H9 (cell line): Measurements from ENCODE around the gene GABRD. TPM values are rescaled to one million over a fixed set of nuclear protein-coding genes. Genes with fewer than 3 reads are reported as not detected.

ENCODE experiments used
- DNase-seq: peaks from one replicate; pipeline ENCODE4 v3.0.0-alpha.2; 2017
- H2AFZ ChIP-seq: one replicate; pipeline ENCODE4 v1.6.1; 2013; ENCODE audit warnings: mild to moderate bottlenecking, low read length, control low read depth, moderate library complexity
- H2AK5ac ChIP-seq: 2 replicates; pipeline ENCODE4 v1.6.1; 2013; ENCODE audit warnings: low read length, control low read depth, mixed read lengths; ENCODE audit not compliant: insufficient read length
- H2BK120ac ChIP-seq: one replicate; pipeline ENCODE4 v1.6.1; 2013; ENCODE audit warnings: low read depth, mild to moderate bottlenecking, low read length, control low read depth, inconsistent platforms; ENCODE audit not compliant: poor library complexity, severe bottlenecking
- H2BK12ac ChIP-seq: 2 replicates; pipeline ENCODE4 v1.6.1; 2013; ENCODE audit warnings: low read length, control low read depth, mixed read lengths, low read depth; ENCODE audit not compliant: insufficient read length
- H2BK15ac ChIP-seq: 2 replicates; pipeline ENCODE4 v1.6.1; 2013; ENCODE audit warnings: low read depth, low read length, control low read depth
- H2BK20ac ChIP-seq: one replicate; pipeline ENCODE4 v1.6.1; 2013; ENCODE audit warnings: low read depth, mild to moderate bottlenecking, low read length, control low read depth, inconsistent platforms; ENCODE audit not compliant: poor library complexity, severe bottlenecking
- H2BK5ac ChIP-seq: 2 replicates; pipeline ENCODE4 v1.6.1; 2013; ENCODE audit warnings: low read length, control low read depth, mixed read lengths; ENCODE audit not compliant: insufficient read length
- H3K14ac ChIP-seq: 2 replicates; pipeline ENCODE4 v1.6.1; 2013; ENCODE audit warnings: low read length, control low read depth; ENCODE audit not compliant: insufficient read depth
- H3K18ac ChIP-seq: 2 replicates; pipeline ENCODE4 v1.6.1; 2013; ENCODE audit warnings: low read depth, mild to moderate bottlenecking, mixed read lengths, low read length, control low read depth; ENCODE audit not compliant: insufficient read length
- H3K23ac ChIP-seq: 2 replicates; pipeline ENCODE4 v1.6.1; 2013; ENCODE audit warnings: low read length, control low read depth, mixed read lengths, low read depth; ENCODE audit not compliant: insufficient read length
- H3K23me2 ChIP-seq: 2 replicates; pipeline ENCODE4 v1.6.1; 2013; ENCODE audit warnings: low read depth, mild to moderate bottlenecking, mixed read lengths, low read length, control low read depth; ENCODE audit not compliant: insufficient read length, poor library complexity, severe bottlenecking
- H3K27ac ChIP-seq: 2 replicates; pipeline ENCODE4 v1.5.1; 2013; ENCODE audit warnings: low read length, control low read depth, mixed read lengths, low read depth; ENCODE audit not compliant: insufficient read length
- H3K27me3 ChIP-seq: 2 replicates; pipeline ENCODE4 v1.6.1; 2013; ENCODE audit warnings: low read length, control low read depth, inconsistent platforms; ENCODE audit not compliant: insufficient read depth
- H3K4ac ChIP-seq: 2 replicates; pipeline ENCODE4 v1.6.1; 2013; ENCODE audit warnings: low read depth, mild to moderate bottlenecking, control low read depth, inconsistent platforms, low read length, moderate library complexity
- H3K4me1 ChIP-seq: 2 replicates; pipeline ENCODE4 v1.6.1; 2013; ENCODE audit warnings: low read length, control low read depth, inconsistent platforms; ENCODE audit not compliant: insufficient read depth
- H3K4me2 ChIP-seq: 2 replicates; pipeline ENCODE4 v1.6.1; 2013; ENCODE audit warnings: low read length, control low read depth, mixed read lengths; ENCODE audit not compliant: insufficient read length, insufficient read depth
- H3K56ac ChIP-seq: 2 replicates; pipeline ENCODE4 v1.6.1; 2013; ENCODE audit warnings: low read depth, mild to moderate bottlenecking, mixed read lengths, low read length, control low read depth; ENCODE audit not compliant: insufficient read length
- H3K79me1 ChIP-seq: 2 replicates; pipeline ENCODE4 v1.6.1; 2013; ENCODE audit warnings: low read depth, mild to moderate bottlenecking, moderate library complexity, low read length, control low read depth, inconsistent platforms; ENCODE audit not compliant: insufficient read depth, poor library complexity, severe bottlenecking
- H3K79me2 ChIP-seq: 2 replicates; pipeline ENCODE4 v1.6.1; 2013; ENCODE audit warnings: low read length, control low read depth, inconsistent platforms; ENCODE audit not compliant: insufficient read depth
- H3K9ac ChIP-seq: 2 replicates; pipeline ENCODE4 v1.6.1; 2013; ENCODE audit warnings: low read length, control low read depth, mixed read lengths; ENCODE audit not compliant: insufficient read length; ENCODE audit errors: extremely low read depth
- H3K9me3 ChIP-seq: one replicate; pipeline ENCODE4 v1.6.1; 2013; ENCODE audit warnings: low read depth, low read length, inconsistent platforms; ENCODE audit not compliant: control insufficient read depth
- H3T11ph ChIP-seq: one replicate; pipeline ENCODE4 v1.6.1; 2013; ENCODE audit warnings: mild to moderate bottlenecking, low read length, control low read depth, inconsistent platforms
- H4K20me1 ChIP-seq: one replicate; pipeline ENCODE4 v1.6.1; 2013; ENCODE audit not compliant: control insufficient read depth, insufficient read length, insufficient read depth
- H4K5ac ChIP-seq: 2 replicates; pipeline ENCODE4 v1.6.1; 2013; ENCODE audit warnings: low read depth, mild to moderate bottlenecking, mixed read lengths, low read length, control low read depth; ENCODE audit not compliant: insufficient read length
- H4K8ac ChIP-seq: replicated peaks from 2 replicates; pipeline ENCODE4 v1.6.1; 2013; ENCODE audit warnings: low read length, control low read depth, mixed read lengths, low read depth; ENCODE audit not compliant: insufficient read length
- H4K91ac ChIP-seq: 2 replicates; pipeline ENCODE4 v1.6.1; 2013; ENCODE audit warnings: low read depth, mild to moderate bottlenecking, moderate library complexity, mixed read lengths, low read length, control low read depth; ENCODE audit not compliant: insufficient read length
- H3K27ac Mint-ChIP-seq, 3 experiments: 2 replicates in 2 of 3; 3 replicates in 1 of 3; pipeline ENCODE4 v1.8.0; 2020 to 2021; ENCODE audit warnings: mixed read lengths in 3 of 3, mild to moderate bottlenecking in 1 of 3, moderate library complexity in 1 of 3
- H3K27me3 Mint-ChIP-seq: 2 replicates; pipeline ENCODE4 v1.8.0; 2021; ENCODE audit warnings: low read depth, mild to moderate bottlenecking, moderate library complexity, mixed read lengths
- H3K36me3 Mint-ChIP-seq, 3 experiments: 2 replicates in 2 of 3; 3 replicates in 1 of 3; pipeline ENCODE4 v1.8.0; 2020 to 2021; ENCODE audit warnings: low read depth in 3 of 3, mixed read lengths in 3 of 3; ENCODE audit not compliant: insufficient read depth in 1 of 3
- H3K4me1 Mint-ChIP-seq, 2 experiments: 2 replicates each; pipeline ENCODE4 v1.8.0; 2020; ENCODE audit warnings: mixed read lengths in 2 of 2
- H3K4me3 Mint-ChIP-seq, 2 experiments: 2 replicates in 1 of 2; 3 replicates in 1 of 2; pipeline ENCODE4 v1.8.0; 2020 to 2021; ENCODE audit warnings: mild to moderate bottlenecking in 2 of 2, mixed read lengths in 2 of 2, moderate library complexity in 1 of 2
- H3K9me3 Mint-ChIP-seq, 2 experiments: 2 replicates in 1 of 2; 3 replicates in 1 of 2; pipeline ENCODE4 v1.8.0; 2020; ENCODE audit warnings: mild to moderate bottlenecking in 2 of 2, mixed read lengths in 2 of 2, moderate library complexity in 1 of 2
- WGBS: extraction: QIAGEN DNeasy Blood & Tissue Kit; methylation state at CpG from one replicate; pipeline ENCODE4 v1.1.7; 2013; ENCODE audit warnings: missing lambda C conversion rate, low lambda C conversion rate, mixed read lengths; ENCODE audit not compliant: insufficient read length; ENCODE audit errors: extremely low coverage; 5-methylcytosine and 5-hydroxymethylcytosine counted together
- total RNA-seq: library from RNA; stranded (reverse); gene quantifications from 2 replicates; pipeline ENCODE4 v1.2.1, GENCODE V29; 2021
- TF ChIP-seq, protein P1 (sequence below): fragments of 200-600 bp; sonication (generic); conservative IDR thresholded peaks from 3 replicates; pipeline ENCODE4 v1.8.0; 2021; ENCODE audit warnings: antibody characterized with exemption, mild to moderate bottlenecking

The GABRD gene
- total RNA-seq, 1 experiment from 2014 or later, result 0.59 TPM

DNA sequence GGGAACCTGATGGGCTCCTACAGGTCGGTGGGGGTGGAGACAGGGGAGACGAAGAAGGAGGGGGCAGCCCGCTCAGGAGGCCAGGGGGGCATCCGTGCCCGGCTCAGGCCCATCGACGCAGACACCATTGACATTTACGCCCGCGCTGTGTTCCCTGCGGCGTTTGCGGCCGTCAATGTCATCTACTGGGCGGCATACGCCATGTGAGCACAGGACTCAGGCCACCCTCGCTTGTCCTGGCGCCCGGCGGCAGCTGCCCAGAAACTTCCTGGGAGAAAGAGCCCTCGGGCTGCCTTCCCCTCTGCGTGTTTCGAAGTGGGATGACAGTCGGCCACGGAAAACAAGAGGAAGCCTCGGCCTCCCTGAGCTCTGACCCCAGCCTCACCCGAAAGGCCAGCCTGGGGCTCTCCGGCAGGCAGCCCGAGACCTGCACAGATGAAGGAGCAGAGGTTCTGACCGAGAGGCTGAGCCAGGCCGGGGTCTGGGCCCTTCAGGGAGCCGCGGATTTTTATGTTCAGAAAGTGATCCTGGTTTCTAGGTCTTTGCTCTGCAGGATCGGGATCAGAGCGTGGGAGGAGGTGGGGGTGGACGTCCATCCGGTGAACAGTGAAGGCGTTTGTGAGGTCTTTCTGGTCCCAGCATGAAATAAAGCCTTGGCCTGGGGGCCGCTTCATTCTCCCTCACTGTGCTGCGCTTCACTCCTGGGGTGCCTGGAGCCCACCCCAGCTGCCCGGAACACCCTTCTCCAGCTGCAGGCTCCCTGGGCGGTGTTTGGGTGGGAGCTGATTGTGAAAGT is 11.1 kb downstream of the GABRD start:
- H4K8ac ChIP-seq, result no peak overlapping the region
- H2BK120ac ChIP-seq, result no peak overlapping the region
- no peak overlapping the region for H4K91ac ChIP-seq
- no peaks in the 10 kb centered on the region for H3K23me2 ChIP-seq
- H4K5ac ChIP-seq, result no peak overlapping the region
- no peak overlapping the region for H3K23ac ChIP-seq
- no peak overlapping the region for H3K4ac ChIP-seq
- no peak overlapping the region for H3K27ac ChIP-seq
- no peak overlapping the region for H2BK5ac ChIP-seq
- H3K36me3 Mint-ChIP-seq, result no peaks in the 10 kb centered on the region
- H3T11ph ChIP-seq, result no peak overlapping the region
- no peak overlapping the region for H2BK15ac ChIP-seq
- H3K27ac Mint-ChIP-seq, result no peak overlapping the region; a peak in 1 of 7 replicates
- H3K4me1 ChIP-seq, result no peaks in the 10 kb centered on the region
- no peak overlapping the region for H3K4me2 ChIP-seq
- no peak overlapping the region for H2AFZ ChIP-seq
- H3K27me3 Mint-ChIP-seq, result no peaks in the 10 kb centered on the region
- H3K9me3 ChIP-seq, result no peaks in the 10 kb centered on the region
- H2BK12ac ChIP-seq, result no peak overlapping the region
- H2AK5ac ChIP-seq, result no peak overlapping the region
- no peaks in the 10 kb centered on the region for H3K79me1 ChIP-seq
- no peaks in the 10 kb centered on the region for H3K79me2 ChIP-seq
- H3K14ac ChIP-seq, result no peak overlapping the region
- no peak overlapping the region for H3K4me3 Mint-ChIP-seq
- H3K9ac ChIP-seq, result no peak overlapping the region
- no peak overlapping the region for H2BK20ac ChIP-seq
- H3K27me3 ChIP-seq, result no peaks in the 10 kb centered on the region
- no peak overlapping the region for H3K56ac ChIP-seq
- H4K20me1 ChIP-seq, result no peaks in the 10 kb centered on the region
- H3K18ac ChIP-seq, result no peak overlapping the region
- TF ChIP-seq, protein P1, sequence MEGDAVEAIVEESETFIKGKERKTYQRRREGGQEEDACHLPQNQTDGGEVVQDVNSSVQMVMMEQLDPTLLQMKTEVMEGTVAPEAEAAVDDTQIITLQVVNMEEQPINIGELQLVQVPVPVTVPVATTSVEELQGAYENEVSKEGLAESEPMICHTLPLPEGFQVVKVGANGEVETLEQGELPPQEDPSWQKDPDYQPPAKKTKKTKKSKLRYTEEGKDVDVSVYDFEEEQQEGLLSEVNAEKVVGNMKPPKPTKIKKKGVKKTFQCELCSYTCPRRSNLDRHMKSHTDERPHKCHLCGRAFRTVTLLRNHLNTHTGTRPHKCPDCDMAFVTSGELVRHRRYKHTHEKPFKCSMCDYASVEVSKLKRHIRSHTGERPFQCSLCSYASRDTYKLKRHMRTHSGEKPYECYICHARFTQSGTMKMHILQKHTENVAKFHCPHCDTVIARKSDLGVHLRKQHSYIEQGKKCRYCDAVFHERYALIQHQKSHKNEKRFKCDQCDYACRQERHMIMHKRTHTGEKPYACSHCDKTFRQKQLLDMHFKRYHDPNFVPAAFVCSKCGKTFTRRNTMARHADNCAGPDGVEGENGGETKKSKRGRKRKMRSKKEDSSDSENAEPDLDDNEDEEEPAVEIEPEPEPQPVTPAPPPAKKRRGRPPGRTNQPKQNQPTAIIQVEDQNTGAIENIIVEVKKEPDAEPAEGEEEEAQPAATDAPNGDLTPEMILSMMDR, result no peak
- no CpG with 5 or more reads among the region's 42 CpGs for WGBS
- no peaks in the 10 kb centered on the region for H3K9me3 Mint-ChIP-seq
- peaks cover 0 to 9% of the 10 kb centered on the region in 2 experiments; a peak in 2 of 4 replicates for H3K4me1 Mint-ChIP-seq
- DNase-seq, result no peak
